CD14-positive monocyte (primary cell): ENCODE measurements around the gene DCAKD. TPM values are rescaled to one million over a fixed set of nuclear protein-coding genes. Genes with fewer than 3 reads are reported as not detected.

ENCODE experiments used
- DNase-seq, 3 donors: peaks; one replicate each; pipeline ENCODE4 v3.0.0-alpha.2; 2011 to 2022
- H2AFZ ChIP-seq: 2 replicates; pipeline ENCODE4 v1.6.0; 2012; ENCODE audit warnings: mild to moderate bottlenecking, low read depth, low read length, inconsistent platforms; ENCODE audit not compliant: insufficient read depth, poor library complexity, severe bottlenecking
- H3K27ac ChIP-seq, 2 donors: 1 replicate in 1 of 2; 2 replicates in 1 of 2; pipeline ENCODE4 v1.5.1; 2012 to 2013; ENCODE audit warnings: low read length in 2 of 2, control low read depth in 1 of 2, inconsistent platforms in 1 of 2, low read depth in 1 of 2, mild to moderate bottlenecking in 1 of 2
- H3K27me3 ChIP-seq, 2 donors: one replicate each; pipeline versions ENCODE4 v1.6.0 to v1.6.1; 2011 to 2013; ENCODE audit warnings: low read length in 2 of 2; ENCODE audit not compliant: control insufficient read depth in 2 of 2, insufficient read depth in 2 of 2
- H3K36me3 ChIP-seq, 2 donors: replicated peaks in 1 of 2; 1 replicate in 1 of 2; 2 replicates in 1 of 2; pipeline versions ENCODE4 v1.5.1 to v1.6.1; 2012 to 2013; ENCODE audit warnings: low read length in 2 of 2, control low read depth in 1 of 2, inconsistent platforms in 1 of 2, mild to moderate bottlenecking in 1 of 2; ENCODE audit not compliant: insufficient read depth in 2 of 2, control insufficient read depth in 1 of 2
- H3K4me1 ChIP-seq, 2 donors: 1 replicate in 1 of 2; 2 replicates in 1 of 2; pipeline versions ENCODE4 v1.5.1 to v1.6.1; 2012 to 2013; ENCODE audit warnings: low read length in 2 of 2, control low read depth in 1 of 2, inconsistent platforms in 1 of 2, mild to moderate bottlenecking in 1 of 2, moderate library complexity in 1 of 2; ENCODE audit not compliant: insufficient read depth in 2 of 2, control insufficient read depth in 1 of 2
- H3K4me2 ChIP-seq: replicated peaks from 2 replicates; pipeline ENCODE3; 2012; ENCODE audit warnings: low read length, moderate library complexity, mild to moderate bottlenecking; ENCODE audit not compliant: poor library complexity, severe bottlenecking; ENCODE audit errors: extremely low read depth
- H3K4me3 ChIP-seq, 3 experiments: fragments of 200-600 bp in 1 of 3; sonication (generic) in 1 of 3; replicated peaks in 1 of 3; 1 replicate in 2 of 3; 2 replicates in 1 of 3; pipeline ENCODE4 v1.5.1; 2011 to 2013; ENCODE audit warnings: low read length in 3 of 3, mild to moderate bottlenecking in 3 of 3, control low read depth in 2 of 3, low read depth in 2 of 3, inconsistent platforms in 1 of 3, moderate library complexity in 1 of 3
- H3K79me2 ChIP-seq: 2 replicates; pipeline ENCODE4 v1.6.0; 2012; ENCODE audit warnings: mild to moderate bottlenecking, control low read depth, inconsistent platforms, low read length, moderate library complexity; ENCODE audit not compliant: insufficient read depth
- H3K9ac ChIP-seq: 2 replicates; pipeline ENCODE4 v1.6.0; 2017; ENCODE audit warnings: low read length, mild to moderate bottlenecking; ENCODE audit not compliant: insufficient read depth, poor library complexity, severe bottlenecking
- H3K9me3 ChIP-seq, 2 donors: replicated peaks in 1 of 2; 1 replicate in 1 of 2; 2 replicates in 1 of 2; pipeline versions ENCODE4 v1.5.1 to v1.6.1; 2012 to 2013; ENCODE audit warnings: low read length in 2 of 2, control low read depth in 1 of 2; ENCODE audit not compliant: control insufficient read depth in 1 of 2, insufficient read depth in 1 of 2
- H4K20me1 ChIP-seq: 2 replicates; pipeline ENCODE4 v1.6.0; 2012; ENCODE audit warnings: mild to moderate bottlenecking, low read length, control low read depth, moderate library complexity; ENCODE audit not compliant: insufficient read depth
- H3K27ac Mint-ChIP-seq, 7 donors: one replicate each; pipeline ENCODE4 v1.8.0; 2020; ENCODE audit warnings: mild to moderate bottlenecking in 7 of 7, mixed read lengths in 7 of 7, moderate library complexity in 6 of 7, inconsistent platforms in 2 of 7
- H3K27me3 Mint-ChIP-seq, 3 donors: one replicate each; pipeline ENCODE4 v1.8.0; 2021 to 2022; ENCODE audit warnings: low read depth in 3 of 3, mild to moderate bottlenecking in 3 of 3, mixed read lengths in 3 of 3, moderate library complexity in 3 of 3, inconsistent platforms in 1 of 3
- H3K36me3 Mint-ChIP-seq, 2 donors: one replicate each; pipeline ENCODE4 v1.8.0; 2020; ENCODE audit warnings: mixed read lengths in 2 of 2, inconsistent platforms in 1 of 2, mild to moderate bottlenecking in 1 of 2
- H3K4me1 Mint-ChIP-seq: one replicate; pipeline ENCODE4 v1.8.0; 2020; ENCODE audit warnings: mild to moderate bottlenecking, mixed read lengths
- H3K4me3 Mint-ChIP-seq, 2 donors: one replicate each; pipeline ENCODE4 v1.8.0; 2020; ENCODE audit warnings: mild to moderate bottlenecking in 2 of 2, mixed read lengths in 2 of 2, moderate library complexity in 1 of 2
- H3K9me3 Mint-ChIP-seq, 7 donors: one replicate each; pipeline ENCODE4 v1.8.0; 2020 to 2022; ENCODE audit warnings: mixed read lengths in 7 of 7, mild to moderate bottlenecking in 6 of 7, moderate library complexity in 6 of 7, inconsistent platforms in 2 of 7
- CTCF ChIP-seq: fragments of 200-600 bp; IDR thresholded peaks from one replicate; pipeline ENCODE4 v1.8.0; 2022; ENCODE audit warnings: antibody characterized with exemption, mild to moderate bottlenecking
- WGBS: methylation state at CpG from one replicate; pipeline ENCODE4 v1.1.5; 2013; ENCODE audit warnings: missing lambda C conversion rate; ENCODE audit not compliant: insufficient coverage; 5-methylcytosine and 5-hydroxymethylcytosine counted together
- intact Hi-C, 2 donors: fragments of 100-400 bp; cut with micrococcal nuclease; formaldehyde crosslinking; loops; one replicate each; pipeline versions ENCODE4 v1.15.0 to v1.15.1; 2023
- polyA plus RNA-seq, 3 donors: library from polyadenylated mRNA; depleted of rRNA in 1 of 3; unstranded in 2 of 3; stranded (reverse) in 1 of 3; fragments of 300-500 nt in 2 of 3; fragments of >200 nt in 1 of 3; fragmentation: Illumina TruSeq in 2 of 3; gene quantifications; 1 replicate in 2 of 3; 2 replicates in 1 of 3; pipeline ENCODE4 v1.2.3, GENCODE V29; 2012 to 2021

The DCAKD gene
- polyA plus RNA-seq, 3 donors: 6.6 to 10.0 (median 8.7) TPM

DNA sequence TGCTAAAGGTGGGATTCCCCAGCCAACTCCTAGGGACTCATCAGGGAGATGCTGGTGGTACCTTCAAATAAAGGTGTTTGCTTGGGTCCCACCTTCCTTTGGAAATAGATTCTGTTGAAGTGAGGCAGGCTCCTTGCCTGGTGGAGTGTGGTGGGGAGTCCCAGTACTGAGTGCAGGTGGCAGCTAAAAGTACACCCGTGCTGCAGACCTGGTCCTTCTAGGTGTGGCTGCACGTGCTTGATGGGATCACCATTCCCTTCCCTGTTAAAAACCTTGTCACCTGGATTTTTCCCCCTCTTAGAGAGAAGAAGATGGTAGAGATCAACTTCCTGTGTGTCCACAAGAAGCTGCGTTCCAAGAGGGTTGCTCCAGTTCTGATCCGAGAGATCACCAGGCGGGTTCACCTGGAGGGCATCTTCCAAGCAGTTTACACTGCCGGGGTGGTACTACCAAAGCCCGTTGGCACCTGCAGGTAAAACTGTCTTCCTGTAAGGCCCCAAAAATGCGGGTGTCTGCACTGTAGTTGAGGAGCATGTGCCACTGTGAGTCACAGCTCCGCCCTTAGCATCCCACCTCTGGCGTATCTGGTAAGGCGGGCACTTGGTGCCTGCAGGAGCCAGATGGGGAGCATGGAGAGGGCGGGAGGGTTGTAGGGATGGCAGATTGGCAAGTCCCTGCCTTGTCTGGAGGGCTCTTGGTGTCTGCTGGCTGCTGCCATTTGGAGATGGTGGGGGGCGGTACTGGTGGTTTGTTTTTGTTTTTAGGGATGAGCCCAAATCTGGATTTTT, 46.8 kb upstream of the DCAKD start:
- Histone ChIP-seq H3K4me1 (no peaks in the 10 kb centered on the region), H3K9me3 (no peaks in the 10 kb centered on the region), H3K79me2 (no peaks in the 10 kb centered on the region), H3K27ac (peak overlapping the region in 1 of 2 donors; percentile 14), H4K20me1 (peaks cover 44% of the 10 kb centered on the region), H2AFZ (no peak overlapping the region), H3K27me3 (no peaks in the 10 kb centered on the region), H3K4me3 (no peak overlapping the region), H3K9ac (no peak overlapping the region), H3K4me2 (no peak overlapping the region), H3K36me3 (peaks cover 81 to 94% of the 10 kb centered on the region in 2 donors)
- Mint-ChIP-seq H3K4me3 (no peak overlapping the region), H3K9me3 (no peaks in the 10 kb centered on the region), H3K4me1 (no peaks in the 10 kb centered on the region), H3K36me3 (peaks cover 80 to 97% of the 10 kb centered on the region in 2 donors), H3K27ac (peak overlapping the region in 1 of 7 donors; percentile 55), H3K27me3 (peaks cover 0 to 2% (median 2%) of the 10 kb centered on the region in 3 donors)
- TF ChIP-seq CTCF: no peak
- 91% methylated on average over 11 of the region's 13 CpGs for WGBS
- intact Hi-C loops: loop anchor here (2.0 to 10.0 kb wide), 3 partner anchors 34 to 179 kb away; partner anchors contain the start of gene PLCD3 (in 2 of the 2)
- DNase-seq: no peak

DNA sequence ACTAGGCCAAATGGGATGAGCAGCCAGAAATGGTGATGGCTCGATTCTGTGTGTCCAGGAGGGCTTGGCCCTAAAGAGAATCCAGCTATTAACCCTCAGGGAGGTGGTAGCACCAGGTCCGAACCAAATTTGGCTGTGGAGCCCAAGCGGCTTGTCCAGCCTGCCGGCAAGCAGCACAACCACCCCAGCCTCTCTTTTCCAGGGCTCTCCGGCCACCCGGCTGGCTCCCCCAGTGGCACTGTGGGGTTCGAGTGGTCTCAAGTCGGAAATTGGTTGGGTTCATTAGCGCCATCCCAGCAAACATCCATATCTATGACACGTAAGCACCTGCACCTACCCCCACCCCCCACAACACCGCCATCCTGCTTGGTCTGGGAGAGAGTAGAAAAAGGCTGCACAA, 45.5 kb upstream of the DCAKD start:
- no peak for DNase-seq
- no peak for TF ChIP-seq CTCF
- no peak overlapping the region for H3K27ac Mint-ChIP-seq
- H3K36me3 Mint-ChIP-seq: peaks cover 78 to 97% of the 10 kb centered on the region in 2 donors
- no peak overlapping the region for H3K4me3 Mint-ChIP-seq
- peaks cover 0 to 2% (median 2%) of the 10 kb centered on the region in 3 donors for H3K27me3 Mint-ChIP-seq
- Histone ChIP-seq H3K27me3 (no peaks in the 10 kb centered on the region), H3K4me2 (no peak overlapping the region), H3K27ac (no peak overlapping the region), H3K9me3 (no peaks in the 10 kb centered on the region), H3K4me1 (no peaks in the 10 kb centered on the region), H2AFZ (no peak overlapping the region), H3K4me3 (no peak overlapping the region), H3K79me2 (no peaks in the 10 kb centered on the region), H4K20me1 (peaks cover 49% of the 10 kb centered on the region), H3K36me3 (peaks cover 81 to 94% of the 10 kb centered on the region in 2 donors), H3K9ac (no peak overlapping the region)
- no peaks in the 10 kb centered on the region for H3K4me1 Mint-ChIP-seq
- no peaks in the 10 kb centered on the region for H3K9me3 Mint-ChIP-seq
- WGBS: 95% methylated on average over 6 of the region's 11 CpGs
- intact Hi-C loops: loop anchor here (5.0 to 10.0 kb wide), 2 partner anchors 35 to 172 kb away; partner anchors contain the start of gene PLCD3 (in 2 of the 2)
